Measurements from ENCODE around the gene CXorf58. TPM values are rescaled to one million over a fixed set of nuclear protein-coding genes. Genes with fewer than 3 reads are reported as not detected.

The CXorf58 gene
- total and polyA plus RNA-seq, 4 donors, result 0.12 to 0.15 (median 0.15) TPM; not detected in 1

DNA sequence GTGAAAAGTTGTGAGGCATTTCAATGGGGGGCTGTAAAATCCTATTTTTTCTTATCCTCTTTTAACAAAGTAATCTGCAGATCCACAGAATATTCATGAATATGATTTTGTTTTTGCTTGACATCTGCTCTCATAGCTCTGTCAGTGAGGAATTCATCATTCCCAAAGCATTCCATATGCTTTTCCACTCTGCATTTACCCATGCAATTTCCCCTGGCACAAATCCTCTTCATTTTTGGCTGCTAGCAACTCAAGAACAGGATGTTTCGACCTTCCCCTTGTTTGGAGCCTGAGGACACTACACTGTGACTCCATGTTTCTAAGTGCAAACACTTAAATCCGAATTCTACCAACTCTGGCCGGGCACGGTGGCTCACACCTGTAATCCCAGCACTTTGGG, 70.7 kb downstream of the CXorf58 start:
- no peak overlapping the region for H3K9ac ChIP-seq (ENCODE audit: insufficient read depth in 1 of 2, low read length in 2 of 2)
- H3K27ac ChIP-seq (ENCODE audit: low read depth in 1 of 2, low read length in 1 of 2), result no peak overlapping the region
- TF ChIP-seq, protein P1, sequence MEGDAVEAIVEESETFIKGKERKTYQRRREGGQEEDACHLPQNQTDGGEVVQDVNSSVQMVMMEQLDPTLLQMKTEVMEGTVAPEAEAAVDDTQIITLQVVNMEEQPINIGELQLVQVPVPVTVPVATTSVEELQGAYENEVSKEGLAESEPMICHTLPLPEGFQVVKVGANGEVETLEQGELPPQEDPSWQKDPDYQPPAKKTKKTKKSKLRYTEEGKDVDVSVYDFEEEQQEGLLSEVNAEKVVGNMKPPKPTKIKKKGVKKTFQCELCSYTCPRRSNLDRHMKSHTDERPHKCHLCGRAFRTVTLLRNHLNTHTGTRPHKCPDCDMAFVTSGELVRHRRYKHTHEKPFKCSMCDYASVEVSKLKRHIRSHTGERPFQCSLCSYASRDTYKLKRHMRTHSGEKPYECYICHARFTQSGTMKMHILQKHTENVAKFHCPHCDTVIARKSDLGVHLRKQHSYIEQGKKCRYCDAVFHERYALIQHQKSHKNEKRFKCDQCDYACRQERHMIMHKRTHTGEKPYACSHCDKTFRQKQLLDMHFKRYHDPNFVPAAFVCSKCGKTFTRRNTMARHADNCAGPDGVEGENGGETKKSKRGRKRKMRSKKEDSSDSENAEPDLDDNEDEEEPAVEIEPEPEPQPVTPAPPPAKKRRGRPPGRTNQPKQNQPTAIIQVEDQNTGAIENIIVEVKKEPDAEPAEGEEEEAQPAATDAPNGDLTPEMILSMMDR (IDR thresholded peaks at IDR 0.05; ENCODE audit: control extremely low read depth, extremely low read depth), result no peak
- H3K4me1 ChIP-seq (ENCODE audit: control insufficient read depth in 5 of 5, insufficient read depth in 5 of 5, low read length in 5 of 5), result peaks cover 0 to 10% (median 0%) of the 10 kb centered on the region in 5 donors
- H3K4me3 ChIP-seq, result no peak overlapping the region
- DNase-seq (peak in 2 of 3 donors; percentile 13 to 22), ATAC-seq (ENCODE audit: insufficient read depth, low FRiP score) (no peak)
- peaks cover 0 to 2% (median 0%) of the 10 kb centered on the region in 4 donors for H3K36me3 ChIP-seq (ENCODE audit: control insufficient read depth in 4 of 4, insufficient read depth in 4 of 4, low read length in 4 of 4)
- H3K27me3 ChIP-seq (ENCODE audit: control insufficient read depth in 3 of 3, insufficient read depth in 3 of 3, low read length in 2 of 3), result peaks cover 0 to 32% (median 26%) of the 10 kb centered on the region in 3 donors
- 75 to 83% methylated on average over 4 of the region's 4 CpGs for WGBS, 2 donors
- H3K9me3 ChIP-seq (ENCODE audit: control insufficient read depth in 4 of 4, insufficient read depth in 3 of 4, low read length in 3 of 4), result no peaks in the 10 kb centered on the region

DNA sequence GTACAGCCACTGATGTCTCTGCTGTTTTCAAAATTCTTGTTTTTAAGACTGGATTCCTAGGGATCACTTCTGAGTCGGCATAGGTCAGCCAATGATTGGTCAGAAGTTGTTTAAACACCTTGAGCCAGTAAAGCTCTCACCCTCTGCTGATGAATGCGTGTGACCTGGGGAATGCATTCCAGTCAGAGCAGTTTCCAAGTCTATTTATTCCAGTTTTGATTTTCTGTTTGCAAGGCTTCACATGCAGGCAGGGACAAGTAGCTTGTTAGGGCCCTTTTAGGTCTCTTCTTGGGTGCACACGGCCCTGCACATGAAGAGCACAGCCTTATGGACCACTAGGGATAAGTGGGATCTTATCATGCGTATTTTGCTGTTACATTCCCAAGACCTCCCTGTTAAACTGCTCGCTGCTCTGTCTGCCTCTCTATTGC, 72.2 kb downstream of the CXorf58 start:
- WGBS, 2 donors, result 55 to 75% methylated on average over 5 of the region's 5 CpGs
- Histone ChIP-seq H3K36me3 (ENCODE audit: control insufficient read depth in 4 of 4, insufficient read depth in 4 of 4, low read length in 4 of 4) (peaks cover 0 to 2% (median 0%) of the 10 kb centered on the region in 4 donors), H3K27me3 (ENCODE audit: control insufficient read depth in 3 of 3, insufficient read depth in 3 of 3, low read length in 2 of 3) (peaks cover 0 to 42% (median 26%) of the 10 kb centered on the region in 3 donors), H3K9ac (ENCODE audit: insufficient read depth in 1 of 2, low read length in 2 of 2) (no peak overlapping the region), H3K4me3 (no peak overlapping the region), H3K9me3 (ENCODE audit: control insufficient read depth in 4 of 4, insufficient read depth in 3 of 4, low read length in 3 of 4) (no peaks in the 10 kb centered on the region), H3K4me1 (ENCODE audit: control insufficient read depth in 5 of 5, insufficient read depth in 5 of 5, low read length in 5 of 5) (peaks cover 0 to 10% (median 0%) of the 10 kb centered on the region in 5 donors), H3K27ac (ENCODE audit: low read depth in 1 of 2, low read length in 1 of 2) (no peak overlapping the region)
- ATAC-seq (ENCODE audit: insufficient read depth, low FRiP score), result no peak
- TF ChIP-seq, protein P1 (IDR thresholded peaks at IDR 0.05; ENCODE audit: control extremely low read depth, extremely low read depth), result no peak
- DNase-seq, result peak; percentile 18 to 52 (median 36)

DNA sequence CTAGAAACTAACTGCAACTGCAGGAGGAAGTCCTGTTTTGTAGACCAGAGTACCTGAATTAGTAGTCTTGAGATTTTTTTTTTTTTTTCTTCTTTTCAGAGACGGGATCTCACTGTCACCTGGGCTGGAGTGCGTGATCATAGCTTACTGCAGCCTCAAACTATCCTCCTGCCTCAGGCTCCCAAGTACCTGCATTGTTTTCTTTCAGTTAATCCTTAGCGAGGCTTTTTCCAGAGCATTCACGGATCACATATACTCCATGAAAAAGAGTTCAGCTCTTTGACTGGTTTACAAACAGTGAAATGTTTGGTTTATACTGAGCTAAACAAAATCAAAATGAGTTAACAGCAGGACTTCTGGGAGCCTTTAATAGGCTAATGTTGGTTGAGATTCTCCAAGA, 73.4 kb downstream of the CXorf58 start:
- TF ChIP-seq, protein P1 (IDR thresholded peaks at IDR 0.05; ENCODE audit: control extremely low read depth, extremely low read depth), result no peak
- no peaks in the 10 kb centered on the region for H3K9me3 ChIP-seq (ENCODE audit: control insufficient read depth in 4 of 4, insufficient read depth in 3 of 4, low read length in 3 of 4)
- H3K27me3 ChIP-seq (ENCODE audit: control insufficient read depth in 3 of 3, insufficient read depth in 3 of 3, low read length in 2 of 3), result peaks cover 0 to 45% (median 29%) of the 10 kb centered on the region in 3 donors
- peaks cover 0 to 2% (median 0%) of the 10 kb centered on the region in 4 donors for H3K36me3 ChIP-seq (ENCODE audit: control insufficient read depth in 4 of 4, insufficient read depth in 4 of 4, low read length in 4 of 4)
- DNase-seq, result no peak
- no peak overlapping the region for H3K4me3 ChIP-seq
- WGBS, 2 donors, result 56 to 91% methylated on average over 4 of the region's 4 CpGs
- no peak for ATAC-seq (ENCODE audit: insufficient read depth, low FRiP score)
- H3K4me1 ChIP-seq (ENCODE audit: control insufficient read depth in 5 of 5, insufficient read depth in 5 of 5, low read length in 5 of 5), result peaks cover 0 to 10% (median 0%) of the 10 kb centered on the region in 5 donors
- no peak overlapping the region for H3K27ac ChIP-seq (ENCODE audit: low read depth in 1 of 2, low read length in 1 of 2)
- no peak overlapping the region for H3K9ac ChIP-seq (ENCODE audit: insufficient read depth in 1 of 2, low read length in 2 of 2)

DNA sequence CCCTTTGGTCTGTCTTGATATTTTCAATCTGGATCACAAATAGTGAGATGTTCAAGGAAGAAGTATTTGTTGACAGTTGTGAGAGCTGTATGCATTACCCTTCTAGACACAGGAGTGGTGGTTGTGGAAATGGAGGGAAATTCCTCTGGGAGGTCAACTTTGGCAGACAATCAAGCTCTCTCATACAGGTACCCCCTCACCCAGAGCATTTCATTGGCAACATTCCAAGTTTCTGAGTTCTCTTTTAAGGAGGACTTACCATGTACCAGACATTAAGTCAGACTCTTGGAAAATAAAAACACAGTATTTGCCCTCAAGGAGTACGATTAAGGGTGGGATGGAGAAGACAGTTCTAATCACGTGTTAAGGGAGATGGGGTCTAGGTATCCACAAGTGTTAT, 73.9 kb downstream of the CXorf58 start:
- DNase-seq (peak in 1 of 3 donors; percentile 10), ATAC-seq (ENCODE audit: insufficient read depth, low FRiP score) (no peak)
- no peak overlapping the region for H3K27ac ChIP-seq (ENCODE audit: low read depth in 1 of 2, low read length in 1 of 2)

More for the DNA sequence above, 73.9 kb downstream of the CXorf58 start:
- H3K27me3 ChIP-seq (ENCODE audit: control insufficient read depth in 3 of 3, insufficient read depth in 3 of 3, low read length in 2 of 3), result peaks cover 0 to 47% (median 30%) of the 10 kb centered on the region in 3 donors
- no peaks in the 10 kb centered on the region for H3K9me3 ChIP-seq (ENCODE audit: control insufficient read depth in 4 of 4, insufficient read depth in 3 of 4, low read length in 3 of 4)
- H3K4me1 ChIP-seq (ENCODE audit: control insufficient read depth in 5 of 5, insufficient read depth in 5 of 5, low read length in 5 of 5), result peaks cover 0 to 10% (median 0%) of the 10 kb centered on the region in 5 donors
- peaks cover 0 to 2% (median 0%) of the 10 kb centered on the region in 4 donors for H3K36me3 ChIP-seq (ENCODE audit: control insufficient read depth in 4 of 4, insufficient read depth in 4 of 4, low read length in 4 of 4)
- 83 to 91% methylated on average over 2 of the region's 2 CpGs for WGBS, 2 donors
- H3K9ac ChIP-seq (ENCODE audit: insufficient read depth in 1 of 2, low read length in 2 of 2), result no peak overlapping the region
- TF ChIP-seq, protein P1 (IDR thresholded peaks at IDR 0.05; ENCODE audit: control extremely low read depth, extremely low read depth), result no peak
- no peak overlapping the region for H3K4me3 ChIP-seq

Data from lung (tissue), 12 donors.